Parathyroid adenoma (tissue), 2 donors: ENCODE results near the gene MAML2.

ENCODE experiments used
- H2AFZ ChIP-seq: fragments of 300-600 bp; sonication (generic); one replicate; pipeline ENCODE4 v1.7.0; 2017; ENCODE audit warnings: antibody characterized with exemption, mild to moderate bottlenecking
- H3K27ac ChIP-seq: fragments of 300-600 bp; sonication (generic); one replicate; pipeline ENCODE4 v1.7.0; 2017
- H3K27me3 ChIP-seq: fragments of 300-600 bp; sonication (generic); one replicate; pipeline ENCODE4 v1.7.0; 2017; ENCODE audit warnings: low read length; ENCODE audit not compliant: control insufficient read depth, insufficient read depth
- H3K36me3 ChIP-seq: fragments of 300-600 bp; sonication (generic); one replicate; pipeline ENCODE4 v1.7.0; 2017; ENCODE audit warnings: low read length; ENCODE audit not compliant: control insufficient read depth, insufficient read depth
- H3K4me1 ChIP-seq: fragments of 300-600 bp; sonication (generic); one replicate; pipeline ENCODE4 v1.7.0; 2017; ENCODE audit warnings: control low read depth
- H3K4me2 ChIP-seq: fragments of 300-600 bp; sonication (generic); one replicate; pipeline ENCODE4 v1.7.0; 2017; ENCODE audit warnings: low read length
- H3K4me3 ChIP-seq: fragments of 300-600 bp; sonication (generic); one replicate; pipeline ENCODE4 v1.7.0; 2017; ENCODE audit warnings: low read depth, low read length
- H3K79me2 ChIP-seq: fragments of 300-600 bp; sonication (generic); one replicate; pipeline ENCODE4 v1.7.0; 2017; ENCODE audit warnings: control low read depth
- H3K9ac ChIP-seq: fragments of 300-600 bp; sonication (generic); one replicate; pipeline ENCODE4 v1.7.0; 2017; ENCODE audit warnings: mild to moderate bottlenecking
- H3K9me3 ChIP-seq: fragments of 300-600 bp; sonication (generic); one replicate; pipeline ENCODE4 v1.7.0; 2017; ENCODE audit warnings: low read length; ENCODE audit not compliant: control insufficient read depth
- TF ChIP-seq, protein P1 (sequence below): fragments of 300-600 bp; sonication (generic); IDR thresholded peaks from one replicate; pipeline ENCODE4 v1.7.0; 2017; ENCODE audit warnings: antibody characterized with exemption, mild to moderate bottlenecking
- donor health status: primary hyperparathyroidism.

MAML2 gene

DNA sequence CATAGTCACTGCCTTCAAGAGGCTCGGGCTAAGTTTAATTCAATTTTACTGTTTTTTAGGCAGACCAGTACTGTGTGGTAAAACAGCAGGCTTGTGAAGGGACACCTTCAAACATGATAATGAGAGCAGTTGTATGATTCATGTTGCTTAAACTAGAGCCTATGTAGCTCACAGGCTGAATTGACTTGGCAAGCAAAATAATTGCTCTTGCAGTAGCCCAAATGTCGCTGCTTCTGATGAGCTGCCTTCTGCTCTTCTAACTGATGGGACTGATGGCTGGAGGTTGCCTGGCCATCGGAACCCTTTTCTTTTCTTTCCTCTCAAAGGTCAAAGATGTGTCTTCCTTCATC, 137.6 kb downstream of the MAML2 start:
- no peak overlapping the region for H2AFZ ChIP-seq
- no peak overlapping the region for H3K4me3 ChIP-seq
- H3K36me3 ChIP-seq = no peaks in the 10 kb centered on the region
- no peaks in the 10 kb centered on the region for H3K9me3 ChIP-seq
- H3K4me2 ChIP-seq = no peak overlapping the region
- no peak overlapping the region for H3K9ac ChIP-seq
- H3K4me1 ChIP-seq = no peaks in the 10 kb centered on the region
- no peaks in the 10 kb centered on the region for H3K27me3 ChIP-seq
- TF ChIP-seq, protein P1, sequence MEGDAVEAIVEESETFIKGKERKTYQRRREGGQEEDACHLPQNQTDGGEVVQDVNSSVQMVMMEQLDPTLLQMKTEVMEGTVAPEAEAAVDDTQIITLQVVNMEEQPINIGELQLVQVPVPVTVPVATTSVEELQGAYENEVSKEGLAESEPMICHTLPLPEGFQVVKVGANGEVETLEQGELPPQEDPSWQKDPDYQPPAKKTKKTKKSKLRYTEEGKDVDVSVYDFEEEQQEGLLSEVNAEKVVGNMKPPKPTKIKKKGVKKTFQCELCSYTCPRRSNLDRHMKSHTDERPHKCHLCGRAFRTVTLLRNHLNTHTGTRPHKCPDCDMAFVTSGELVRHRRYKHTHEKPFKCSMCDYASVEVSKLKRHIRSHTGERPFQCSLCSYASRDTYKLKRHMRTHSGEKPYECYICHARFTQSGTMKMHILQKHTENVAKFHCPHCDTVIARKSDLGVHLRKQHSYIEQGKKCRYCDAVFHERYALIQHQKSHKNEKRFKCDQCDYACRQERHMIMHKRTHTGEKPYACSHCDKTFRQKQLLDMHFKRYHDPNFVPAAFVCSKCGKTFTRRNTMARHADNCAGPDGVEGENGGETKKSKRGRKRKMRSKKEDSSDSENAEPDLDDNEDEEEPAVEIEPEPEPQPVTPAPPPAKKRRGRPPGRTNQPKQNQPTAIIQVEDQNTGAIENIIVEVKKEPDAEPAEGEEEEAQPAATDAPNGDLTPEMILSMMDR = no peak
- H3K79me2 ChIP-seq = no peaks in the 10 kb centered on the region
- H3K27ac ChIP-seq = no peak overlapping the region

DNA sequence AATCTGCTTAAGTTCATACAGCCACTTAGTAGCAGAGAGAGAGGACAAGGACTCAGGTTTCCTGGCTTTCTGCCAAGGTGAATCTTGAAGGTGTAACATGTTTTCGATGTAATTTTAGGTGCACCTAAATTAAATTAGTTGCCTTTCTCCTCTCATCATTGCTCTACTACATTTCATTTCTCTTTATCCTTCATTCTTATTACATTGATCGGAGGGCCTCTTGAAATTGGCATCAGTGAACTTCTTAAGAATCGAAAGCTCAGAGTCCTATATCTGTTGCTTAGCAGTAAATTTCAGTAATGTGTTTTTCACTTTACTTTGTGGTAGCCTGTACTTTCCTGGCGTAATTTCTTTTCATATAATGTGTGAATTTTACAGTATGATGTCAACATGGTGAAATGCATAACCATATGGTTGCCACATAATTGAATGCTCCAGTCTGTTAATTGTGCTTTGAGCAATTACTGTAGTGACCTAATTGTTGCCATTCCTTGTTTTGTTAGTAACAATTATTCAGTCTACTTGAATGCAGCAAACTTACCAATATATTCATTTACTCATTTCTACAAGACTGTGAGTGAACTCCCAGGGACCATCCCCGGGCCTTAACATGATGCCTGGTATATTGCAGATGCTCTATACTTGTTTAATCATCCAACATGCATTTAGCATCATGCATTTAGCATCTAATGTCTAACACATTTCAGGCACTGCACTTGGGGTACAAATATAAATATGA, 138.1 kb downstream of the MAML2 start:
- TF ChIP-seq, protein P1 = no peak
- no peak overlapping the region for H3K27ac ChIP-seq
- H2AFZ ChIP-seq = no peak overlapping the region

DNA sequence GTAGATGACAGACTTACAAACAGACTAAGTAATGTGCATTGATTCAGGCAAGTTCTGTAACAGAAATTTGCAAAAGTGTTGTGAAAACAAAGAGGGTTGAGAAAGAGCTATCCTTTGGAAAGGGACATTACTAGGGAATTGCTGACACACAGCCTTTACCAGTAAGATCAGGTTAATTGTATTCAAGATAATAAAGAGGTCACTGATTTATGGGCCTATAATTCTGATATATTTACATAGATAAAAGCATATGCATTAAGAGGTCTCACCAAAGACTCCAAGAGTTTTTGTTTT, 138.7 kb downstream of the MAML2 start:
- no peak overlapping the region for H2AFZ ChIP-seq
- no peak overlapping the region for H3K4me2 ChIP-seq
- no peaks in the 10 kb centered on the region for H3K4me1 ChIP-seq
- no peak overlapping the region for H3K27ac ChIP-seq
- no peaks in the 10 kb centered on the region for H3K27me3 ChIP-seq
- H3K36me3 ChIP-seq = no peaks in the 10 kb centered on the region
- H3K4me3 ChIP-seq = no peak overlapping the region
- TF ChIP-seq, protein P1 = no peak
- H3K9me3 ChIP-seq = no peaks in the 10 kb centered on the region
- H3K9ac ChIP-seq = no peak overlapping the region
- no peaks in the 10 kb centered on the region for H3K79me2 ChIP-seq

More for the DNA sequence above, 138.1 kb downstream of the MAML2 start:
- no peak overlapping the region for H3K4me2 ChIP-seq
- no peak overlapping the region for H3K4me3 ChIP-seq
- no peaks in the 10 kb centered on the region for H3K27me3 ChIP-seq
- no peaks in the 10 kb centered on the region for H3K9me3 ChIP-seq
- no peaks in the 10 kb centered on the region for H3K4me1 ChIP-seq
- H3K9ac ChIP-seq = no peak overlapping the region
- no peaks in the 10 kb centered on the region for H3K79me2 ChIP-seq
- H3K36me3 ChIP-seq = no peaks in the 10 kb centered on the region

DNA sequence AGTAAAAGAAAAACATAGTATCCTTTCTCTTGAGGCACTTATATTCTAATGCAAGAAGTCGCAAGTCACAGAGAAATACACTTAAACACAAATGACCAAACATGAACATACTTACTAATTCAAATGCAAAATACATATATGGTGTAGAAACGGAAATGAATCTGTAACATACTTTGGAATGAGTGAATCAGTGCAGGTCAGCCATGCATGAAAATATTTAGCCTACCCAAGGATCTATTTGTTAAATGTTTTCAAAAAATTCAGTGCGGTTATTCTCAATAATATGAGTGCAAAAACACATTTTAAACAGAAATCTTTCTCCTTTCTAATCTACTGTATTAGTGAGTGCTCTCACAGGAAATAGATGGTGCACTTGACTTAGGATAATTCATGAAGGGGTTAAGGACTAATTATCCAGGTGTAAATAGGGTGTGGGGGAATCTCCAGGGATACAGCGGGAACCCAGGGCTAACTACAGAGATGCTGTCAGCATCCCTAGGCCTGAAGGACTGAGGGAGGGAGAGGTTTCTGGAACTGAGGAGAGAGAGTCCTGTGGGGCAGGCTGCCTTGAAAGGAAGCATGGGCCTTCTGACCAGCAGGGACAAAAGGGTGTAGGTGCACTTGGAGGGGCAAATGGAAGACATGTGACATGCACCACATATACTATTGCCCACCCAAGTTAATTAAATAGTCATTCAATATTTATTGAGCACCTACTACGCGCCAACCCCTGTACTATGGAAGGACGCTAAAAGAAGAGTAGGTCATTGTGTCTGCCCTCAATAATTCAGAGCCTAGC, 139.2 kb downstream of the MAML2 start:
- no peaks in the 10 kb centered on the region for H3K4me1 ChIP-seq
- no peak overlapping the region for H3K27ac ChIP-seq
- no peaks in the 10 kb centered on the region for H3K36me3 ChIP-seq
- TF ChIP-seq, protein P1 = no peak
- no peak overlapping the region for H3K4me3 ChIP-seq
- H3K9me3 ChIP-seq = no peaks in the 10 kb centered on the region
- H3K79me2 ChIP-seq = no peaks in the 10 kb centered on the region
- H3K4me2 ChIP-seq = no peak overlapping the region
- no peaks in the 10 kb centered on the region for H3K27me3 ChIP-seq
- H2AFZ ChIP-seq = no peak overlapping the region
- no peak overlapping the region for H3K9ac ChIP-seq
